Stimulated activated CD4-positive, alpha-beta T cell treated with anti-CD3 and anti-CD28 coated beads, TNF-alpha, amount 100 ng/mL, for 1 hour (primary cell): Measurements from ENCODE around the gene AP2S1.
"Not testable (repeated sequence)": the region's sequence is repeated elsewhere in the genome, so short reads cannot be mapped to it uniquely, and the experiment has no call there.

ENCODE experiments used
- DNase-seq, 3 donors: peaks; one replicate each; pipeline ENCODE4 v3.0.0-alpha.2; 2020; ENCODE audit warnings: low read depth in 3 of 3, low spot score in 1 of 3

Gene AP2S1

GRCh38 chr19:46850228-46851203 is at the start of gene AP2S1:
TSS of gene AP2S1 (minus strand) at chr19:46850846. CDS start at chr19:46850766, 80 bp downstream.
- DNase-seq = peak; percentile 71 to 81 (median 75)

- no peak for DNase-seq
Measured at GRCh38 chr19:46900341-46900740, 49.7 kb upstream of the AP2S1 start.

GRCh38 chr19:46898731-46899130 is 48.1 kb upstream of the AP2S1 start:
- DNase-seq = no peak

- no peak for DNase-seq
Measured at GRCh38 chr19:46896076-46896794, 45.6 kb upstream of the AP2S1 start.

- no peak for DNase-seq
Measured at GRCh38 chr19:46892252-46893179, 41.9 kb upstream of the AP2S1 start.

GRCh38 chr19:46890423-46891170 is 40.0 kb upstream of the AP2S1 start:
- no peak for DNase-seq

GRCh38 chr19:46887240-46887782 is 36.7 kb upstream of the AP2S1 start:
- no peak for DNase-seq

GRCh38 chr19:46886546-46887239 is 36.0 kb upstream of the AP2S1 start:
- no peak for DNase-seq

- DNase-seq = no peak
Measured at GRCh38 chr19:46885411-46885810, 34.8 kb upstream of the AP2S1 start.

- DNase-seq = not testable (repeated sequence)
Measured at GRCh38 chr19:46882751-46883150, 32.1 kb upstream of the AP2S1 start.

- DNase-seq = no peak
Measured at GRCh38 chr19:46882034-46882433, 31.4 kb upstream of the AP2S1 start.

- no peak for DNase-seq
Measured at GRCh38 chr19:46881092-46881491, 30.4 kb upstream of the AP2S1 start.

GRCh38 chr19:46880431-46880830 is 29.8 kb upstream of the AP2S1 start:
- DNase-seq = no peak

GRCh38 chr19:46878613-46879375 is 28.1 kb upstream of the AP2S1 start:
- no peak for DNase-seq

- no peak for DNase-seq
Measured at GRCh38 chr19:46875657-46876056, 25.0 kb upstream of the AP2S1 start.

- DNase-seq = no peak
Measured at GRCh38 chr19:46875234-46875633, 24.6 kb upstream of the AP2S1 start.

- no peak for DNase-seq
Measured at GRCh38 chr19:46872967-46873366, 22.3 kb upstream of the AP2S1 start.

- not testable (repeated sequence) for DNase-seq
Measured at GRCh38 chr19:46871173-46871572, 20.5 kb upstream of the AP2S1 start.
